HEK293 (cell line): ENCODE measurements around the gene SKAP1.

Experiments used
- BCL6B ChIP-seq: fragments of 450-650 bp; formaldehyde crosslinking; IDR thresholded peaks from 2 replicates; pipeline ENCODE4 v1.5.1; 2017; ENCODE audit warnings: missing biosample characterization, missing genetic modification characterization
- KLF1 ChIP-seq: fragments of 450-650 bp; formaldehyde crosslinking; IDR thresholded peaks from 2 replicates; pipeline ENCODE4 v1.5.1; 2016; ENCODE audit warnings: missing biosample characterization, missing genetic modification characterization
- KLF10 ChIP-seq: fragments of 450-650 bp; IDR thresholded peaks from 2 replicates; pipeline ENCODE4 v1.5.1; 2018; ENCODE audit warnings: missing biosample characterization, mild to moderate bottlenecking, missing genetic modification characterization
- MEIS1 ChIP-seq: sonication (generic); formaldehyde crosslinking; IDR thresholded peaks from 2 replicates; pipeline ENCODE4 v1.8.1; 2022; ENCODE audit warnings: missing genetic modification reagents, mild to moderate bottlenecking, borderline replicate concordance
- SALL2 ChIP-seq: fragments of 450-650 bp; formaldehyde crosslinking; IDR thresholded peaks from 2 replicates; pipeline ENCODE4 v1.5.0; 2017; ENCODE audit warnings: missing biosample characterization, mild to moderate bottlenecking, missing genetic modification characterization, borderline replicate concordance
- SCRT2 ChIP-seq: fragments of 450-650 bp; formaldehyde crosslinking; IDR thresholded peaks from 2 replicates; pipeline ENCODE4 v1.5.1; 2016; ENCODE audit warnings: missing biosample characterization, missing genetic modification characterization
- SP3 ChIP-seq: fragments of 450-650 bp; formaldehyde crosslinking; IDR thresholded peaks from 2 replicates; pipeline ENCODE4 v1.5.1; 2016; ENCODE audit warnings: missing biosample characterization, missing genetic modification characterization
- SP7 ChIP-seq: fragments of 450-650 bp; formaldehyde crosslinking; IDR thresholded peaks from 2 replicates; pipeline ENCODE4 v1.5.1; 2016; ENCODE audit warnings: missing biosample characterization, missing genetic modification characterization
- TRIM28 ChIP-seq: IDR thresholded peaks from 2 replicates; pipeline ENCODE4 v1.6.1; 2011; ENCODE audit warnings: low read length, control low read depth, borderline replicate concordance
- ZBTB21 ChIP-seq: fragments of 450-650 bp; formaldehyde crosslinking; IDR thresholded peaks from 2 replicates; pipeline ENCODE4 v1.5.1; 2017; ENCODE audit warnings: missing biosample characterization, missing genetic modification characterization
- ZFP69B ChIP-seq: fragments of 450-650 bp; formaldehyde crosslinking; IDR thresholded peaks from 2 replicates; pipeline ENCODE4 v1.5.1; 2016; ENCODE audit warnings: missing biosample characterization, missing genetic modification characterization
- ZIC2 ChIP-seq: fragments of 450-650 bp; formaldehyde crosslinking; IDR thresholded peaks from 2 replicates; pipeline ENCODE4 v1.5.1; 2016; ENCODE audit warnings: missing biosample characterization, missing genetic modification characterization
- ZNF239 ChIP-seq: fragments of 450-650 bp; formaldehyde crosslinking; IDR thresholded peaks from 2 replicates; pipeline ENCODE4 v1.5.1; 2016; ENCODE audit warnings: missing biosample characterization, missing genetic modification characterization
- ZNF26 ChIP-seq: fragments of 450-650 bp; formaldehyde crosslinking; IDR thresholded peaks from 2 replicates; pipeline ENCODE4 v1.5.1; 2016; ENCODE audit warnings: missing biosample characterization, missing genetic modification characterization
- ZNF280C ChIP-seq: fragments of 450-650 bp; formaldehyde crosslinking; IDR thresholded peaks from 2 replicates; pipeline ENCODE4 v1.5.1; 2016; ENCODE audit warnings: missing biosample characterization, missing genetic modification characterization
- ZNF37A ChIP-seq: fragments of 450-650 bp; IDR thresholded peaks from 2 replicates; pipeline ENCODE4 v1.5.1; 2018; ENCODE audit warnings: missing biosample characterization, missing genetic modification characterization
- ZNF391 ChIP-seq: fragments of 450-650 bp; formaldehyde crosslinking; IDR thresholded peaks from 2 replicates; pipeline ENCODE4 v1.5.1; 2016; ENCODE audit warnings: low read depth, missing biosample characterization, missing genetic modification characterization, borderline replicate concordance
- ZNF416 ChIP-seq: fragments of 450-650 bp; formaldehyde crosslinking; IDR thresholded peaks from 2 replicates; pipeline ENCODE4 v1.5.1; 2016; ENCODE audit warnings: missing biosample characterization, missing genetic modification characterization
- ZNF426 ChIP-seq: fragments of 450-650 bp; formaldehyde crosslinking; IDR thresholded peaks from 2 replicates; pipeline ENCODE4 v1.5.1; 2017; ENCODE audit warnings: missing biosample characterization, missing genetic modification characterization, mild to moderate bottlenecking, inconsistent platforms, moderate library complexity
- ZNF521 ChIP-seq: fragments of 450-650 bp; formaldehyde crosslinking; IDR thresholded peaks from 2 replicates; pipeline ENCODE4 v1.5.1; 2017; ENCODE audit warnings: missing biosample characterization, mild to moderate bottlenecking, missing genetic modification characterization
- ZNF529 ChIP-seq: fragments of 450-650 bp; formaldehyde crosslinking; IDR thresholded peaks from 2 replicates; pipeline ENCODE4 v1.5.1; 2017; ENCODE audit warnings: missing genetic modification characterization, missing biosample characterization; ENCODE audit not compliant: insufficient replicate concordance
- ZNF629 ChIP-seq: fragments of 450-650 bp; formaldehyde crosslinking; IDR thresholded peaks from 2 replicates; pipeline ENCODE4 v1.5.1; 2017; ENCODE audit warnings: missing biosample characterization, missing genetic modification characterization
- ZNF658 ChIP-seq: fragments of 450-650 bp; formaldehyde crosslinking; IDR thresholded peaks from 2 replicates; pipeline ENCODE4; 2016; ENCODE audit warnings: missing biosample characterization, missing genetic modification characterization
- ZNF670 ChIP-seq: fragments of 450-650 bp; formaldehyde crosslinking; IDR thresholded peaks from 2 replicates; pipeline ENCODE4 v1.5.1; 2016; ENCODE audit warnings: missing biosample characterization, missing genetic modification characterization, low read depth
- ZNF76 ChIP-seq: fragments of 450-650 bp; formaldehyde crosslinking; IDR thresholded peaks from 2 replicates; pipeline ENCODE4; 2016; ENCODE audit warnings: low read depth, missing biosample characterization, missing genetic modification characterization, borderline replicate concordance
- ZNF830 ChIP-seq: fragments of 450-650 bp; IDR thresholded peaks from 2 replicates; pipeline ENCODE4 v1.5.0; 2018; ENCODE audit warnings: missing biosample characterization, missing genetic modification characterization, low read depth, mild to moderate bottlenecking, moderate library complexity
- ZSCAN16 ChIP-seq: fragments of 450-650 bp; formaldehyde crosslinking; IDR thresholded peaks from 2 replicates; pipeline ENCODE4 v1.5.1; 2016; ENCODE audit warnings: missing biosample characterization, missing genetic modification characterization
- ZXDB ChIP-seq: fragments of 450-650 bp; formaldehyde crosslinking; IDR thresholded peaks from 2 replicates; pipeline ENCODE4 v1.5.1; 2016; ENCODE audit warnings: missing biosample characterization, missing genetic modification characterization
- TF ChIP-seq, protein P1 (sequence below): fragments of 450-650 bp; formaldehyde crosslinking; IDR thresholded peaks from 2 replicates; pipeline ENCODE4 v1.5.1; 2017; ENCODE audit warnings: missing biosample characterization, missing genetic modification characterization
- TF ChIP-seq, protein P2 (sequence below): fragments of 450-650 bp; formaldehyde crosslinking; IDR thresholded peaks from 2 replicates; pipeline ENCODE4 v1.5.1; 2016; ENCODE audit warnings: missing biosample characterization, missing genetic modification characterization, borderline replicate concordance
- TF ChIP-seq, protein P3 (sequence below): fragments of 450-650 bp; formaldehyde crosslinking; IDR thresholded peaks from 2 replicates; pipeline ENCODE4 v1.5.1; 2016; ENCODE audit warnings: missing biosample characterization, missing genetic modification characterization

SKAP1 gene

GRCh38 chr17:48246612-48247011 lies 183.4 kb downstream of the SKAP1 start (continued):
- no peak for TF ChIP-seq KLF1
- 0 out of 2 replicates have a peak, but pooled peaks have one; percentile 52 for TF ChIP-seq ZNF391 (tag by site-specific recombination)
- TF ChIP-seq BCL6B (tag by site-specific recombination), result no peak
- TF ChIP-seq ZNF658 (tag by site-specific recombination), result no peak
- TF ChIP-seq ZBTB21, result no peak
- no peak for TF ChIP-seq ZNF529 (tag by site-specific recombination)
- TF ChIP-seq, protein P1, sequence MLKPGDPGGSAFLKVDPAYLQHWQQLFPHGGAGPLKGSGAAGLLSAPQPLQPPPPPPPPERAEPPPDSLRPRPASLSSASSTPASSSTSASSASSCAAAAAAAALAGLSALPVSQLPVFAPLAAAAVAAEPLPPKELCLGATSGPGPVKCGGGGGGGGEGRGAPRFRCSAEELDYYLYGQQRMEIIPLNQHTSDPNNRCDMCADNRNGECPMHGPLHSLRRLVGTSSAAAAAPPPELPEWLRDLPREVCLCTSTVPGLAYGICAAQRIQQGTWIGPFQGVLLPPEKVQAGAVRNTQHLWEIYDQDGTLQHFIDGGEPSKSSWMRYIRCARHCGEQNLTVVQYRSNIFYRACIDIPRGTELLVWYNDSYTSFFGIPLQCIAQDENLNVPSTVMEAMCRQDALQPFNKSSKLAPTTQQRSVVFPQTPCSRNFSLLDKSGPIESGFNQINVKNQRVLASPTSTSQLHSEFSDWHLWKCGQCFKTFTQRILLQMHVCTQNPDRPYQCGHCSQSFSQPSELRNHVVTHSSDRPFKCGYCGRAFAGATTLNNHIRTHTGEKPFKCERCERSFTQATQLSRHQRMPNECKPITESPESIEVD (tag by site-specific recombination), result peak; percentile 59
- no peak for TF ChIP-seq SALL2 (tag by site-specific recombination)
- TF ChIP-seq ZNF26 (tag by site-specific recombination), result no peak
- TF ChIP-seq, protein P2, sequence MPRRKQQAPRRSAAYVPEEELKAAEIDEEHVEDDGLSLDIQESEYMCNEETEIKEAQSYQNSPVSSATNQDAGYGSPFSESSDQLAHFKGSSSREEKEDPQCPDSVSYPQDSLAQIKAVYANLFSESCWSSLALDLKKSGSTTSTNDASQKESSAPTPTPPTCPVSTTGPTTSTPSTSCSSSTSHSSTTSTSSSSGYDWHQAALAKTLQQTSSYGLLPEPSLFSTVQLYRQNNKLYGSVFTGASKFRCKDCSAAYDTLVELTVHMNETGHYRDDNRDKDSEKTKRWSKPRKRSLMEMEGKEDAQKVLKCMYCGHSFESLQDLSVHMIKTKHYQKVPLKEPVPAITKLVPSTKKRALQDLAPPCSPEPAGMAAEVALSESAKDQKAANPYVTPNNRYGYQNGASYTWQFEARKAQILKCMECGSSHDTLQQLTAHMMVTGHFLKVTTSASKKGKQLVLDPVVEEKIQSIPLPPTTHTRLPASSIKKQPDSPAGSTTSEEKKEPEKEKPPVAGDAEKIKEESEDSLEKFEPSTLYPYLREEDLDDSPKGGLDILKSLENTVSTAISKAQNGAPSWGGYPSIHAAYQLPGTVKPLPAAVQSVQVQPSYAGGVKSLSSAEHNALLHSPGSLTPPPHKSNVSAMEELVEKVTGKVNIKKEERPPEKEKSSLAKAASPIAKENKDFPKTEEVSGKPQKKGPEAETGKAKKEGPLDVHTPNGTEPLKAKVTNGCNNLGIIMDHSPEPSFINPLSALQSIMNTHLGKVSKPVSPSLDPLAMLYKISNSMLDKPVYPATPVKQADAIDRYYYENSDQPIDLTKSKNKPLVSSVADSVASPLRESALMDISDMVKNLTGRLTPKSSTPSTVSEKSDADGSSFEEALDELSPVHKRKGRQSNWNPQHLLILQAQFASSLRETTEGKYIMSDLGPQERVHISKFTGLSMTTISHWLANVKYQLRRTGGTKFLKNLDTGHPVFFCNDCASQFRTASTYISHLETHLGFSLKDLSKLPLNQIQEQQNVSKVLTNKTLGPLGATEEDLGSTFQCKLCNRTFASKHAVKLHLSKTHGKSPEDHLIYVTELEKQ (tag by site-specific recombination), result no peak
- no peak for TF ChIP-seq SCRT2 (tag by site-specific recombination)
- TF ChIP-seq ZFP69B, result no peak
- no peak for TF ChIP-seq ZIC2 (tag by site-specific recombination)
- no peak for TF ChIP-seq ZNF280C (tag by site-specific recombination)
- TF ChIP-seq, protein P3, sequence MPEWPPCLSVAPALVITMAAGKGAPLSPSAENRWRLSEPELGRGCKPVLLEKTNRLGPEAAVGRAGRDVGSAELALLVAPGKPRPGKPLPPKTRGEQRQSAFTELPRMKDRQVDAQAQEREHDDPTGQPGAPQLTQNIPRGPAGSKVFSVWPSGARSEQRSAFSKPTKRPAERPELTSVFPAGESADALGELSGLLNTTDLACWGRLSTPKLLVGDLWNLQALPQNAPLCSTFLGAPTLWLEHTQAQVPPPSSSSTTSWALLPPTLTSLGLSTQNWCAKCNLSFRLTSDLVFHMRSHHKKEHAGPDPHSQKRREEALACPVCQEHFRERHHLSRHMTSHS, result no peak
- no peak for TF ChIP-seq ZSCAN16 (tag by site-specific recombination)
- TF ChIP-seq ZNF37A, result no peak
- no peak for TF ChIP-seq ZNF239
- peak; percentile 55; the same call in 1 of the 2 replicates for TF ChIP-seq TRIM28
- no peak for TF ChIP-seq ZNF521 (tag by site-specific recombination)
- no peak for TF ChIP-seq MEIS1 (CRISPR knock-in tag)
- no peak for TF ChIP-seq ZNF76
- peak; percentile 25; the same call in 1 of the 2 replicates for TF ChIP-seq ZXDB (tag by site-specific recombination)
- no peak for TF ChIP-seq ZNF670
- TF ChIP-seq ZNF416 (tag by site-specific recombination), result no peak
- TF ChIP-seq KLF10 (tag by site-specific recombination), result 0 out of 2 replicates have a peak, but pooled peaks have one; percentile 25
- TF ChIP-seq SP7, result peak; percentile 47; the same call in 1 of the 2 replicates
- no peak for TF ChIP-seq ZNF426 (tag by site-specific recombination)
- no peak for TF ChIP-seq ZNF830 (tag by site-specific recombination)
- TF ChIP-seq SP3 (tag by site-specific recombination), result 0 out of 2 replicates have a peak, but pooled peaks have one; percentile 10
- peak; percentile 68 for TF ChIP-seq ZNF629
